ENCODE data around the gene CCDC192. TPM values are rescaled to one million over a fixed set of nuclear protein-coding genes. Genes with fewer than 3 reads are reported as not detected.

Gene CCDC192
- total RNA-seq, 1 donor from 2014 or later: not detected

GRCh38 chr5:127865273-127865672, 162.1 kb downstream of the CCDC192 start:
- Mint-ChIP-seq H3K9me3 (ENCODE audit: unreplicated experiment) (no peaks in the 10 kb centered on the region), H3K4me3 (ENCODE audit: unreplicated experiment) (no peak overlapping the region), H3K36me3 (ENCODE audit: low read depth, unreplicated experiment) (no peaks in the 10 kb centered on the region), H3K27ac (ENCODE audit: unreplicated experiment) (no peak overlapping the region), H3K4me1 (ENCODE audit: low read depth, unreplicated experiment) (no peaks in the 10 kb centered on the region), H3K27me3 (ENCODE audit: low read depth, unreplicated experiment) (peaks cover 2% of the 10 kb centered on the region)
- H3K9ac ChIP-seq (ENCODE audit: low read length): no peak overlapping the region
- no peaks in the 10 kb centered on the region for H3K79me2 ChIP-seq (ENCODE audit: insufficient read depth, low read length)
- DNase-seq (ENCODE audit: low read depth): no peak
- H3K27me3 ChIP-seq (ENCODE audit: insufficient read depth, low read length): peaks cover 3% of the 10 kb centered on the region
- FAIRE-seq: no peak
- no peak overlapping the region for H3K4me3 ChIP-seq (ENCODE audit: insufficient read depth, low read depth, low read length)
- no peaks in the 10 kb centered on the region for H3K4me1 ChIP-seq (ENCODE audit: insufficient read depth, low read length)
- H3K4me2 ChIP-seq (ENCODE audit: low read length): no peak overlapping the region
- no peak overlapping the region for H2AFZ ChIP-seq (ENCODE audit: low read depth, low read length)
- H3K36me3 ChIP-seq (ENCODE audit: insufficient read depth, low read length): no peaks in the 10 kb centered on the region
- no peak overlapping the region for H3K27ac ChIP-seq (ENCODE audit: low read depth, low read length)
- no peak for TF ChIP-seq EZH2 (IDR thresholded peaks at IDR 0.05; ENCODE audit: insufficient read depth, low read length)
- no peak for TF ChIP-seq CTCF (IDR thresholded peaks at IDR 0.05; ENCODE audit: insufficient read depth, low read depth, low read length)
- H4K20me1 ChIP-seq (ENCODE audit: insufficient read depth, low read length): no peaks in the 10 kb centered on the region
- H3K9me3 ChIP-seq (ENCODE audit: insufficient read depth, low read depth, low read length): no peaks in the 10 kb centered on the region

GRCh38 chr5:127867022-127867783, 164.0 kb downstream of the CCDC192 start:
- no peaks in the 10 kb centered on the region for H3K4me1 ChIP-seq (ENCODE audit: insufficient read depth, low read length)
- H3K9me3 Mint-ChIP-seq (ENCODE audit: unreplicated experiment): no peaks in the 10 kb centered on the region
- no peaks in the 10 kb centered on the region for H3K4me1 Mint-ChIP-seq (ENCODE audit: low read depth, unreplicated experiment)
- H3K27ac Mint-ChIP-seq (ENCODE audit: unreplicated experiment): no peak overlapping the region
- H3K27me3 Mint-ChIP-seq (ENCODE audit: low read depth, unreplicated experiment): peaks cover 2% of the 10 kb centered on the region
- no peaks in the 10 kb centered on the region for H4K20me1 ChIP-seq (ENCODE audit: insufficient read depth, low read length)
- no peak overlapping the region for H3K9ac ChIP-seq (ENCODE audit: low read length)
- H3K4me3 ChIP-seq (ENCODE audit: insufficient read depth, low read depth, low read length): no peak overlapping the region
- H3K79me2 ChIP-seq (ENCODE audit: insufficient read depth, low read length): no peaks in the 10 kb centered on the region
- TF ChIP-seq EZH2 (IDR thresholded peaks at IDR 0.05; ENCODE audit: insufficient read depth, low read length): no peak
- TF ChIP-seq CTCF (IDR thresholded peaks at IDR 0.05; ENCODE audit: insufficient read depth, low read depth, low read length): no peak
- H2AFZ ChIP-seq (ENCODE audit: low read depth, low read length): no peak overlapping the region
- H3K27ac ChIP-seq (ENCODE audit: low read depth, low read length): no peak overlapping the region
- no peak overlapping the region for H3K4me3 Mint-ChIP-seq (ENCODE audit: unreplicated experiment)
- H3K4me2 ChIP-seq (ENCODE audit: low read length): no peak overlapping the region
- H3K27me3 ChIP-seq (ENCODE audit: insufficient read depth, low read length): peaks cover 3% of the 10 kb centered on the region
- FAIRE-seq (no peak), DNase-seq (ENCODE audit: low read depth) (no peak)
- H3K9me3 ChIP-seq (ENCODE audit: insufficient read depth, low read depth, low read length): no peaks in the 10 kb centered on the region
- H3K36me3 Mint-ChIP-seq (ENCODE audit: low read depth, unreplicated experiment): no peaks in the 10 kb centered on the region
- H3K36me3 ChIP-seq (ENCODE audit: insufficient read depth, low read length): no peaks in the 10 kb centered on the region

GRCh38 chr5:127870914-127871313, 167.7 kb downstream of the CCDC192 start:
- H3K4me1 Mint-ChIP-seq (ENCODE audit: low read depth, unreplicated experiment): no peaks in the 10 kb centered on the region
- no peak overlapping the region for H3K27ac Mint-ChIP-seq (ENCODE audit: unreplicated experiment)
- TF ChIP-seq EZH2 (IDR thresholded peaks at IDR 0.05; ENCODE audit: insufficient read depth, low read length) (no peak), CTCF (IDR thresholded peaks at IDR 0.05; ENCODE audit: insufficient read depth, low read depth, low read length) (no peak)
- H3K9me3 Mint-ChIP-seq (ENCODE audit: unreplicated experiment): no peaks in the 10 kb centered on the region
- no peaks in the 10 kb centered on the region for H3K36me3 Mint-ChIP-seq (ENCODE audit: low read depth, unreplicated experiment)
- Histone ChIP-seq H3K9ac (ENCODE audit: low read length) (no peak overlapping the region), H3K27me3 (ENCODE audit: insufficient read depth, low read length) (peaks cover 2% of the 10 kb centered on the region), H3K4me1 (ENCODE audit: insufficient read depth, low read length) (peaks cover 6% of the 10 kb centered on the region), H3K4me2 (ENCODE audit: low read length) (no peak overlapping the region), H4K20me1 (ENCODE audit: insufficient read depth, low read length) (no peaks in the 10 kb centered on the region), H3K4me3 (ENCODE audit: insufficient read depth, low read depth, low read length) (no peak overlapping the region), H3K9me3 (ENCODE audit: insufficient read depth, low read depth, low read length) (no peaks in the 10 kb centered on the region), H3K36me3 (ENCODE audit: insufficient read depth, low read length) (no peaks in the 10 kb centered on the region), H2AFZ (ENCODE audit: low read depth, low read length) (no peak overlapping the region), H3K79me2 (ENCODE audit: insufficient read depth, low read length) (no peaks in the 10 kb centered on the region), H3K27ac (ENCODE audit: low read depth, low read length) (no peak overlapping the region)
- FAIRE-seq (no peak), DNase-seq (ENCODE audit: low read depth) (no peak)
- peaks cover 2% of the 10 kb centered on the region for H3K27me3 Mint-ChIP-seq (ENCODE audit: low read depth, unreplicated experiment)
- H3K4me3 Mint-ChIP-seq (ENCODE audit: unreplicated experiment): no peak overlapping the region

Measured in astrocyte (in vitro differentiated cells and primary cell).